A549 (cell line): Measurements from ENCODE around the gene KCNMA1. TPM values are rescaled to one million over a fixed set of nuclear protein-coding genes. Genes with fewer than 3 reads are reported as not detected.

Experiments
- ATAC-seq, 2 experiments: fragments of 200-7000 bp in 1 of 2; fragments of >200 bp in 1 of 2; cut with Nextera tagmentation in 1 of 2; cut with Tn5 transposase in 1 of 2; 3 replicates each; pipeline versions ENCODE4 v1.8.0 to v1.9.1; 2018 to 2020; ENCODE audit warnings: mild to moderate bottlenecking in 1 of 2, moderate library complexity in 1 of 2
- CTCF ChIA-PET: fragments of 300-600 bp; sonication (Branson Sonifier 250); formaldehyde crosslinking; extraction: SDS; loops from one replicate; lab custom pipeline; 2021; ENCODE audit warnings: antibody characterized with exemption, inconsistent platforms; lab: Yijun Ruan, JAX
- POLR2A ChIA-PET: fragments of 350-600 bp; formaldehyde crosslinking; extraction: SDS; loops from one replicate; lab custom pipeline; 2021; ENCODE audit warnings: antibody characterized with exemption, inconsistent platforms; lab: Yijun Ruan, JAX
- DNase-seq, 2 experiments: peaks; one replicate each; pipeline versions ENCODE4 v3.0.0 to v3.0.0-alpha.2; 2011 to 2016; ENCODE audit warnings: low read depth in 1 of 2, low spot score in 1 of 2
- FAIRE-seq: peaks from 2 replicates; lab custom pipeline; 2011; peaks lifted over from hg19 to GRCh38; lab: Jason Lieb, UNC
- H3K27ac ChIP-seq, 2 experiments: fragments of >200 bp; sonication (Bioruptor Twin); formaldehyde crosslinking; 3 replicates each; pipeline ENCODE4 v1.5.1; 2016 to 2017
- H3K4me1 ChIP-seq: fragments of >200 bp; sonication (Bioruptor Twin); formaldehyde crosslinking; 3 replicates; pipeline ENCODE4 v1.6.1; 2016
- H3K4me2 ChIP-seq: fragments of >200 bp; sonication (Bioruptor Twin); formaldehyde crosslinking; 3 replicates; pipeline ENCODE4 v1.6.1; 2016
- H3K4me3 ChIP-seq: fragments of >200 bp; sonication (Bioruptor Twin); formaldehyde crosslinking; 3 replicates; pipeline ENCODE4 v1.5.1; 2016
- H3K9me3 ChIP-seq: fragments of >200 bp; sonication (Bioruptor Twin); formaldehyde crosslinking; 3 replicates; pipeline ENCODE4 v1.6.1; 2016
- BCL3 ChIP-seq: fragments of >200 bp; sonication (Bioruptor Twin); formaldehyde crosslinking; IDR thresholded peaks from 3 replicates; pipeline ENCODE4 v1.6.1; 2016
- BHLHE40 ChIP-seq: IDR thresholded peaks from 2 replicates; pipeline ENCODE4 v1.6.1; 2012; ENCODE audit warnings: low read depth, low read length, inconsistent platforms
- CBX2 ChIP-seq: fragments of 200-600 bp; sonication (generic); IDR thresholded peaks from 2 replicates; pipeline ENCODE4 v1.6.1; 2016; ENCODE audit warnings: low read depth, mild to moderate bottlenecking, borderline replicate concordance
- CEBPB ChIP-seq, 2 experiments: fragments of >200 bp in 1 of 2; sonication (Bioruptor Twin) in 1 of 2; formaldehyde crosslinking in 1 of 2; IDR thresholded peaks; 2 replicates each; pipeline ENCODE4 v1.6.1; 2012 to 2016
- CTCF ChIP-seq: fragments of >200 bp; sonication (Bioruptor Twin); formaldehyde crosslinking; IDR thresholded peaks from 3 replicates; pipeline ENCODE4 v1.5.1; 2016
- E2F6 ChIP-seq: IDR thresholded peaks from 2 replicates; pipeline ENCODE4 v1.6.1; 2012; ENCODE audit warnings: low read depth, borderline replicate concordance
- EHMT2 ChIP-seq: fragments of 200-600 bp; sonication (generic); IDR thresholded peaks from 2 replicates; pipeline ENCODE4 v1.6.1; 2016; ENCODE audit warnings: antibody characterized with exemption, low read depth, mild to moderate bottlenecking, moderate library complexity
- EP300 ChIP-seq, 2 experiments: fragments of >200 bp; sonication (Bioruptor Twin); formaldehyde crosslinking; IDR thresholded peaks; 2 replicates in 1 of 2; 3 replicates in 1 of 2; pipeline ENCODE4 v1.6.1; 2016 to 2017
- FOSL2 ChIP-seq, 2 experiments: fragments of 450-650 bp in 1 of 2; fragments of >200 bp in 1 of 2; sonication (Bioruptor Twin) in 1 of 2; formaldehyde crosslinking; IDR thresholded peaks; 2 replicates each; pipeline versions ENCODE4 v1.5.0 to v1.6.1; 2016 to 2020; ENCODE audit warnings: mild to moderate bottlenecking in 1 of 2, moderate library complexity in 1 of 2
- FOXS1 ChIP-seq: fragments of 250-450 bp; sonication (Bioruptor Pico); IDR thresholded peaks from 2 replicates; pipeline ENCODE4 v1.5.0; 2020; ENCODE audit warnings: mild to moderate bottlenecking, moderate library complexity
- GATA3 ChIP-seq: IDR thresholded peaks from 2 replicates; pipeline ENCODE4 v1.6.1; 2012; ENCODE audit warnings: borderline replicate concordance
- HDAC2 ChIP-seq: fragments of 200-600 bp; sonication (generic); IDR thresholded peaks from 2 replicates; pipeline ENCODE4 v1.6.1; 2016
- JUN ChIP-seq, 2 experiments: fragments of >200 bp; sonication (Bioruptor Twin); formaldehyde crosslinking; IDR thresholded peaks; 2 replicates in 1 of 2; 3 replicates in 1 of 2; pipeline ENCODE4 v1.6.1; 2016 to 2017
- JUNB ChIP-seq: fragments of >200 bp; sonication (Bioruptor Twin); formaldehyde crosslinking; IDR thresholded peaks from 2 replicates; pipeline ENCODE4 v1.6.1; 2016
- KDM1A ChIP-seq: fragments of 200-600 bp; sonication (generic); IDR thresholded peaks from 2 replicates; pipeline ENCODE4 v1.6.1; 2016; ENCODE audit warnings: low read depth, mild to moderate bottlenecking
- MAFK ChIP-seq: fragments of 450-650 bp; IDR thresholded peaks from 2 replicates; pipeline ENCODE4 v1.6.1; 2014; ENCODE audit not compliant: partially characterized antibody
- MAX ChIP-seq: IDR thresholded peaks from 2 replicates; pipeline ENCODE4 v1.6.1; 2012
- MYC ChIP-seq: IDR thresholded peaks from 2 replicates; pipeline ENCODE4 v1.6.1; 2012; ENCODE audit warnings: mild to moderate bottlenecking, inconsistent platforms, low read length, improper control_type of control experiment, borderline replicate concordance
- NPAS2 ChIP-seq: fragments of 250-450 bp; sonication (Bioruptor Pico); IDR thresholded peaks from 2 replicates; pipeline ENCODE4 v1.8.0; 2022; ENCODE audit warnings: mild to moderate bottlenecking, moderate library complexity, borderline replicate concordance
- PBX3 ChIP-seq: IDR thresholded peaks from 2 replicates; pipeline ENCODE4 v1.6.1; 2012
- POLR2AphosphoS2 ChIP-seq: conservative IDR thresholded peaks from 2 replicates; pipeline ENCODE4 v1.6.1; 2012; ENCODE audit warnings: low read length, improper control_type of control experiment, inconsistent platforms
- RAD21 ChIP-seq, 2 experiments: fragments of >200 bp in 1 of 2; sonication (Bioruptor Twin) in 1 of 2; formaldehyde crosslinking in 1 of 2; IDR thresholded peaks in 1 of 2; conservative IDR thresholded peaks in 1 of 2; 2 replicates in 1 of 2; 3 replicates in 1 of 2; pipeline ENCODE4 v1.6.1; 2012 to 2018; ENCODE audit warnings: inconsistent platforms in 1 of 2
- RCOR1 ChIP-seq: fragments of 150-350 bp; IDR thresholded peaks from 2 replicates; pipeline ENCODE4 v1.6.1; 2014; ENCODE audit warnings: antibody characterized with exemption, low read length, low read depth
- RFX5 ChIP-seq: fragments of 450-650 bp; IDR thresholded peaks from 2 replicates; pipeline ENCODE4 v1.7.1; 2014; ENCODE audit warnings: antibody characterized with exemption, mild to moderate bottlenecking, moderate library complexity
- SMC3 ChIP-seq: fragments of >200 bp; sonication (Bioruptor Twin); formaldehyde crosslinking; IDR thresholded peaks from 3 replicates; pipeline ENCODE4 v1.6.1; 2018; ENCODE audit warnings: inconsistent platforms
- SREBF2 ChIP-seq: fragments of 450-650 bp; IDR thresholded peaks from 2 replicates; pipeline ENCODE4 v1.6.1; 2014; ENCODE audit warnings: mild to moderate bottlenecking, moderate library complexity
- USF2 ChIP-seq: fragments of 450-650 bp; IDR thresholded peaks from 2 replicates; pipeline ENCODE4 v1.6.1; 2014; ENCODE audit warnings: antibody characterized with exemption
- ZC3H11A ChIP-seq: fragments of 450-650 bp; IDR thresholded peaks from 2 replicates; pipeline ENCODE4 v1.6.1; 2014; ENCODE audit warnings: antibody characterized with exemption, mild to moderate bottlenecking
- WGBS: methylation state at CpG from one replicate; pipeline ENCODE4 v1.1.6; 2017; ENCODE audit errors: missing lambda C conversion rate; 5-methylcytosine and 5-hydroxymethylcytosine counted together
- polyA plus RNA-seq, 4 experiments: library from polyadenylated mRNA; depleted of rRNA in 3 of 4; stranded (reverse); fragments of >200 nt; fragmentation: RNase III in 1 of 4; extraction: RNeasy Plus Mini Kit Qiagen cat#74134 plus additional on column Dnase treatment in 1 of 4; gene quantifications; 2 replicates in 3 of 4; 3 replicates in 1 of 4; pipeline ENCODE4 v1.2.3, GENCODE V29; 2011 to 2017

KCNMA1 gene
- polyA plus RNA-seq, 2 of the 4 experiments (the other 2 are of a cell fraction), result 14.9 to 30.6 TPM

GRCh38 chr10:77505431-77506334 lies 131.9 kb downstream of the KCNMA1 start:
- Histone ChIP-seq H3K4me3 (no peak overlapping the region), H3K27ac (peak overlapping the region; percentile 69 to 84), H3K4me1 (peaks cover 70% of the 10 kb centered on the region), H3K4me2 (peak overlapping the region; percentile 57), H3K9me3 (no peaks in the 10 kb centered on the region)
- WGBS, result 3% methylated on average over 2 of the region's 2 CpGs
- ATAC-seq, result peak; percentile 36 to 66; a peak in 3 of 6 replicates
- FAIRE-seq, result no peak
- CTCF ChIA-PET, result interaction anchor here (0.5 to 3.8 kb wide), 23 partner anchors 9 to 340 kb away, joined by 3 to 32 read pairs (median 3); no protein-coding TSS in a partner anchor
- POLR2A ChIA-PET, result interaction anchor here (1.0 kb wide), 1 partner anchor 132 kb away, joined by 3 read pairs; the partner anchor contains the start of gene KCNMA1
- DNase-seq, result peak; percentile 28 to 44
- TF ChIP-seq ZC3H11A (no peak), USF2 (no peak), KDM1A (no peak), RFX5 (no peak), NPAS2 (CRISPR knock-in tag) (no peak), SMC3 (no peak), CBX2 (no peak), CEBPB (IDR thresholded peaks at IDR 0.05) (0 out of 4 replicates have a peak, but pooled peaks of 1 of the 2 experiments have one; percentile 13), MYC (no peak), POLR2AphosphoS2 (no peak), FOXS1 (CRISPR knock-in tag) (no peak), BHLHE40 (peak; percentile 39; the same call in 1 of the 2 replicates), JUN (IDR thresholded peaks at IDR 0.05) (peak in 1 of 2 experiments; percentile 16; a peak in 1 of 5 replicates), PBX3 (no peak), JUNB (peak; percentile 70), SREBF2 (no peak), MAX (0 out of 2 replicates have a peak, but pooled peaks have one; percentile 36), BCL3 (no peak), E2F6 (no peak), GATA3 (no peak), FOSL2 (IDR thresholded peaks at IDR 0.05) (peak; percentile 26; the same call in 1 of the 2 replicates), FOSL2 (CRISPR knock-in tag; IDR thresholded peaks at IDR 0.05) (peak; percentile 67), EHMT2 (no peak)

- Histone ChIP-seq H3K4me1 (peaks cover 65% of the 10 kb centered on the region), H3K27ac (peak overlapping the region; percentile 69 to 84), H3K4me3 (no peak overlapping the region), H3K4me2 (peak overlapping the region; percentile 57), H3K9me3 (no peaks in the 10 kb centered on the region)
- ChIA-PET CTCF (interaction anchor here (0.6 to 3.8 kb wide), 20 partner anchors 9 to 339 kb away, joined by 3 to 32 read pairs (median 4); no protein-coding TSS in a partner anchor), POLR2A (interaction anchor here (1.0 kb wide), 1 partner anchor 133 kb away, joined by 3 read pairs; the partner anchor contains the start of gene KCNMA1)
- peak; percentile 49 to 59 for DNase-seq
- WGBS, result 0% methylated on average over 4 of the region's 4 CpGs
- peak; percentile 23 for FAIRE-seq
- ATAC-seq, result peak; percentile 49 to 69; a peak in 5 of 6 replicates
- TF ChIP-seq HDAC2 (no peak), KDM1A (no peak), FOSL2 (IDR thresholded peaks at IDR 0.05) (no peak), FOSL2 (CRISPR knock-in tag; IDR thresholded peaks at IDR 0.05) (0 out of 2 replicates have a peak, but pooled peaks have one; percentile 17), MAFK (peak; percentile 80), RCOR1 (no peak), RAD21 (conservative IDR thresholded peaks at IDR 0.05 in 1 of 2, IDR thresholded peaks at IDR 0.05 in 1 of 2) (peak in 1 of 2 experiments; percentile 36; a peak in 3 of 5 replicates), SMC3 (peak; percentile 26; the same call in 2 of the 3 replicates), EP300 (IDR thresholded peaks at IDR 0.05) (peak in 1 of 2 experiments; percentile 23; a peak in 1 of 5 replicates), CTCF (peak; percentile 22; the same call in 2 of the 3 replicates), POLR2AphosphoS2 (no peak), MAX (0 out of 2 replicates have a peak, but pooled peaks have one; percentile 20)
These were observed 132.7 kb downstream of the KCNMA1 start for GRCh38 chr10:77504873-77505257.
